GM12874 (cell line): ENCODE measurements around the gene ANK2.

Experiments
- TF ChIP-seq, protein P1 (sequence below): IDR thresholded peaks from 2 replicates; pipeline ENCODE4 v1.5.1; 2011; ENCODE audit warnings: low read depth, mild to moderate bottlenecking, control low read depth, low read length, moderate library complexity; ENCODE audit not compliant: insufficient read depth

The ANK2 gene

DNA sequence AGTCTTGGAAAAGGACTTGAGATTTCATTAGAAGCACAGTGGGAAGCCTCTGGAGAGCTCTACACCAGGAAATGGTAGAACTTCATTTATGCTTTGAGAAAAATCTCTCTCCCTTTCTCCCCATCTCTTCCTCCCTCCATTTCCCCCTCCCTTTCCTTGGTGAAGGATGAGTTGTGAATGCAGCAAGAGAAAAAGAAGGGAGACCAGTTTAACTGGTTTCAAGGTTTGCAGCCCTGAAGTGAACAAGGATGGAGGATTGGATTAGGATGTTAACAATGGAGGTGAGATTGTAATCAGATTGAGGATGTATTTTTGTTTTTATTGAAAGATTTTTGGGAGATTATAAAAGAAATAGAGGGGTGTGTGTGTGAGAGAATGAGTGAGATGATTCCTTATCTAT lies 99.5 kb downstream of the ANK2 start:
- TF ChIP-seq, protein P1, sequence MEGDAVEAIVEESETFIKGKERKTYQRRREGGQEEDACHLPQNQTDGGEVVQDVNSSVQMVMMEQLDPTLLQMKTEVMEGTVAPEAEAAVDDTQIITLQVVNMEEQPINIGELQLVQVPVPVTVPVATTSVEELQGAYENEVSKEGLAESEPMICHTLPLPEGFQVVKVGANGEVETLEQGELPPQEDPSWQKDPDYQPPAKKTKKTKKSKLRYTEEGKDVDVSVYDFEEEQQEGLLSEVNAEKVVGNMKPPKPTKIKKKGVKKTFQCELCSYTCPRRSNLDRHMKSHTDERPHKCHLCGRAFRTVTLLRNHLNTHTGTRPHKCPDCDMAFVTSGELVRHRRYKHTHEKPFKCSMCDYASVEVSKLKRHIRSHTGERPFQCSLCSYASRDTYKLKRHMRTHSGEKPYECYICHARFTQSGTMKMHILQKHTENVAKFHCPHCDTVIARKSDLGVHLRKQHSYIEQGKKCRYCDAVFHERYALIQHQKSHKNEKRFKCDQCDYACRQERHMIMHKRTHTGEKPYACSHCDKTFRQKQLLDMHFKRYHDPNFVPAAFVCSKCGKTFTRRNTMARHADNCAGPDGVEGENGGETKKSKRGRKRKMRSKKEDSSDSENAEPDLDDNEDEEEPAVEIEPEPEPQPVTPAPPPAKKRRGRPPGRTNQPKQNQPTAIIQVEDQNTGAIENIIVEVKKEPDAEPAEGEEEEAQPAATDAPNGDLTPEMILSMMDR, result no peak

DNA sequence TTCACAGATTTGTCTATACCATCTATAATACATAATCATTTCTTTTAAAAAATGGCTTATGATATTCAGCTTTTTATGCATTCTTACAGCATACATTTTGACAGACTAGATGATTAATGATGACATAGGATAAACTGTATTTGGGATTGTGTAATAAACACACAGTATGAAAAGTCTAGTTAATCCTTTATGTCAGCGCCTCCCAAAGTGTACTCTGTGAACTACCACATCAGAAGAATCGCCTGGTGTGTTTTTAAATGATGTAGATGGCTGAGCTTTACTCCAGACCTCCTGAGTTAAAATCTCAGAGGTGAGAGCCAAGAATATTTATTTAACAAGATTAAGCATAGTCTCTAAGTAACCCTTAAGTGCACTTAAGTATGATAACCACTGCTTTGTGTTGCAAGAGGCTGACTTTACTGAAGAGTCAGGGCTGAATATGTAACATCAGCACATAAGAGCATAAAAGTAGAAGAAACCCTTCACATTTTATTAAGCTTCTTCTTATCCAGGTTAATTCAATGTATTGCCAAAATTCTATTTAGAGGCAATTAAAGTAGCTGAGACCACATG lies 104.2 kb downstream of the ANK2 start:
- TF ChIP-seq, protein P1, result no peak

DNA sequence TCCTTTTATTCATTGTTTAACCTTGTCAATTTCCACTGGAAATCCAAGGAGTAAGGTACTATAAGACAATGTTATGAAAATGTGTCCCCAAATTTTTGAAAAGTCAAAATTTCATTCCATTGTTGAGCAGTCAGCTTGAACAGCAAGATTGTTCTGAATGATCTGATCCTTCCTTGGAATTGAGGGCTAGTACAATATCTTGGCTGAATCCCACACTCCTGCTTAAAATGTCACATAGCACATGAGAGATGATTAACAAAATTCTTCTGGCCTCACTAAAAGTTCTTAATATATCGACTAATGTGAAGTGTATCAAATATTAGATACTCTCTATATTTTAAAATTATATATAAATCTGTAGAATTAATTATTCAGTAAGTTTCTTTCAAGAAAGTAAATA lies 104.8 kb downstream of the ANK2 start:
- TF ChIP-seq, protein P1, result no peak

DNA sequence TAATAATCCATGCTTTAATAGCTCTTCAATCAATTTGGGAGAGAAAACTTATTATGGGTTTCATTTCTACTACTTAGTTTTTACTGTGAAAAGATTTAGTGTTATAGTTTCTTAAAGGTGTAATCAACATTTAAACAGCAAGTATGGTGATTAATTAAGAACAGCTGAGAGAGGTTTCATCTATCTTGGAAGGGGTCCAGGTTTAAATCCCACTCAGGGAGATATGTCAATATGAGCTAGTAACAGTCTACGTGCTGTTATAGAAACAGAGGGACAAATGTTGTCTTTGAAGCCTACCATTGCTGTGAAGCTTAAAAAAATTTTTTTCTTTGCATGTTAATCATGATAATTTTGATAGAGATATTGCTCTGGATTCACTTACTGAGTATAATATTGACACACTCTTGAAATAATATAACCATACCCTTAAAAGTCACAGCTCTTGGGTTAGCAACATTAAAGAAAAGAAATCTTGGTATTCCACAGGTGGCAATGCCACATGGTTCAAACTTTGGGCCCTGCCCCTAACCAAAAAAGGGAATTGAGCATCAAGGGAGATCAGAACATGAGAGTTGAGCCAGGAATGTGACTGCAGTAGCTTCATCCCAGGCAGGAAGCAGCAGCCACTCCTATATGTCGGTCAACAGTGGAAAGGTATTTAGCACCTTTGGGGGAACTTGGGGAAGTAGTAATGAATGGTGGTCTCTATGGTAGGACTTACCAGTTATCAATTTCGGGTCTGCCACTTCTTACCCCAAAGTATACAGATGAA lies 107.8 kb downstream of the ANK2 start:
- TF ChIP-seq, protein P1, result no peak

DNA sequence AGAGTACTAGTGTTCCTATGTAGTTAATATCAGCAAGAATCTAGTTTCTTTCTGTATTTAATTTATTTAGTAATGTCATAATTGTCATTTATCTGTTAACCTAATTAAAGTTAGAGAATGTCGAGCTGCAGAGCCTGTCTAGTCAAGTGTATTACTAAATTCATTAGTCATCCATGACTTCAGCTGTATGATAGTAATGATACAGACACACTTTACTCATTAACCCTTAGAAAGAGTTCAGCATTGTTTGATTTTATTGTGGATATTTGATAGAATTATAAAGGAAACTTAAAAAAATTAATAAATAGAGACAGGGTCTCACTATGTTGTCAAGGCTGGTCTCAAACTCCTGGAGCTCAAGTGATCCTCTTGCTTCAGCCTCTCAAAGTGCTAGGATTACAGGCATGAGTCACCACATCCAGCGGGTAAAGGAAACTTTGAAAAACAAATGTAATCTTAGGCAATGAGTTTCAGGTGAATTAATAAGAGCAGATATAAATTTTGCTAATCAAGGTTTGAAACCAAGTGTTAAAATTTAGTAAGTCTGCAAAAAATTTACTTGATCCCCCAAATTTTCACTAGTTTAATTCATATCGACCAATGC lies 110.6 kb downstream of the ANK2 start:
- TF ChIP-seq, protein P1, result no peak

DNA sequence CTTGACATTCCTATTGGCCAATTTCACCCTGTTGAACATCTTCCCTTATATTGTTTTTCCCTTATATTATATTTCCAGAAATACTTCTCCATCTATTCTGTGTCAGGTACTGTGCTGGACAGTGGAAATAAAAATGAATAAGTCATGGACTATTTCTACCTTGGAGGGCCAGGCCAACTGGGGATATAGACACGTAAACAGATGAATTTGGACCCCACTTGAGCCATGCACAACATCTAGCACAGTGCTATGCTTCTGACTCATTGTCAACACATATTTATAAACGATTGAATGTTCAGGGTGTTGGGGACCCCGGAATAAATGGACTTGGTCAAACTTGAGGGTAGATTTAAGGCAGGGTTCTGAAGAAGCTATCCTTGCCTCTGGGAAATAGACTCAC lies 111.1 kb downstream of the ANK2 start:
- TF ChIP-seq, protein P1, result no peak

DNA sequence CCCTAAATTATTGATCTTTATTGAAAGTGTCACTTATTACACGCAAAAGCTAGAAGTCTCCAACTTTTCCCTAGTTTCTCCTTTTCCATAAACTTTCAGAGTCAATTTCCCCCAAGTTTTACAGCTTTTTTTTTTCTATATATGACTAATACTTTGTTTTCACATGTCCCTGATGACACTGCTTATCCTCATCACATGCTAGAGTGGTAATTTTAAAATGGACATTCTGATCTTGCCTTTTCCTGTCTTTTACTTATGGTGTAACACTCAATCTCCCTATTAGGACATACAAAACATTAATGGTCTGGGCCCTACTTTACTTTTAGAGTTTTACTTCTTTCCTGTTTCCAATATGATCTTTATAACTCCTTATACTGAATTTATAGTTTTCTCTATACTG lies 112.6 kb downstream of the ANK2 start:
- TF ChIP-seq, protein P1, result no peak
